SK-N-MC (cell line): ENCODE results near the gene PDCL2.

Source experiments
- DNase-seq: peaks from one replicate; pipeline ENCODE4 v3.0.0-alpha.2; 2011; ENCODE audit warnings: low read depth, low spot score
- H3K27ac ChIP-seq: fragments of 200-600 bp; sonication (generic); 2 replicates; pipeline ENCODE4 v1.5.1; 2016; ENCODE audit warnings: mixed run types
- H3K36me3 ChIP-seq: fragments of 200-600 bp; sonication (generic); 2 replicates; pipeline ENCODE4 v1.6.1; 2017; ENCODE audit warnings: antibody characterized with exemption, low read length, mixed read lengths; ENCODE audit not compliant: insufficient read depth
- H3K4me3 ChIP-seq: fragments of 200-600 bp; sonication (generic); 2 replicates; pipeline ENCODE4 v1.5.1; 2016
- H3K9ac ChIP-seq: fragments of 200-600 bp; sonication (generic); 2 replicates; pipeline ENCODE4 v1.8.0; 2017; ENCODE audit warnings: mixed run types, mixed read lengths; ENCODE audit not compliant: insufficient read length
- H3K9me3 ChIP-seq: fragments of 200-600 bp; sonication (generic); 2 replicates; pipeline ENCODE4 v1.6.1; 2017; ENCODE audit warnings: low read depth, mild to moderate bottlenecking, antibody characterized with exemption, low read length, moderate library complexity, mixed read lengths
- EZH2 ChIP-seq: fragments of 200-600 bp; sonication (generic); IDR thresholded peaks from one replicate; pipeline ENCODE4 v1.6.1; 2017; ENCODE audit warnings: antibody characterized with exemption
- FOXP2 ChIP-seq: optimal IDR thresholded peaks from 2 replicates; pipeline ENCODE3; 2011; ENCODE audit warnings: mild to moderate bottlenecking, moderate library complexity; ENCODE audit not compliant: insufficient read depth; ENCODE audit errors: extremely low read length, control extremely low read depth
- POLR2AphosphoS5 ChIP-seq: IDR thresholded peaks from 2 replicates; pipeline ENCODE4 v1.6.1; 2012; ENCODE audit warnings: mild to moderate bottlenecking, low read depth, low read length, borderline replicate concordance

The PDCL2 gene

DNA sequence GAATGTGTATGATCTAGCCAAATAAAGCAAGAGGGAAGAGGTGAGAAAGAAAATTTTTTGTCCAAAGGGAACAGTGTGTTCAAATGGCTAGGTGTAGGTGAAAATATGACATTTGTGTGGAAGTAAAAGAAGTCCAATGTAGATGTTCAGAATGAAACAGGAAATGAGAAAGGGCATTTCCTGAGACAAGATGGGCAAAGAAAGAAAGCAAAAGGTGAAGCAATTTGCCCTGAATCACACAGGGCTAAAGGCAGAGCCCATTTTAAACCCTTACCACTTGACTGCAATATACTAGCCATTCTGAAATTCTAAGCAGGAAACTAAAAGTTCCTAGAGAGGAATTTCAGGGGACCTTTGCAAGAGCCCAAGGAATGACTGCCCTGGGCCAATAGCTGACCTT lies 81.4 kb downstream of the PDCL2 start:
- H3K36me3 ChIP-seq: peaks cover 4% of the 10 kb centered on the region; the same call in 1 of the 2 replicates
- DNase-seq: no peak
- H3K4me3 ChIP-seq: no peak overlapping the region
- TF ChIP-seq EZH2: no peak
- no peak for TF ChIP-seq POLR2AphosphoS5
- TF ChIP-seq FOXP2: no peak
- H3K9ac ChIP-seq: no peak overlapping the region
- no peaks in the 10 kb centered on the region for H3K9me3 ChIP-seq
- no peak overlapping the region for H3K27ac ChIP-seq

DNA sequence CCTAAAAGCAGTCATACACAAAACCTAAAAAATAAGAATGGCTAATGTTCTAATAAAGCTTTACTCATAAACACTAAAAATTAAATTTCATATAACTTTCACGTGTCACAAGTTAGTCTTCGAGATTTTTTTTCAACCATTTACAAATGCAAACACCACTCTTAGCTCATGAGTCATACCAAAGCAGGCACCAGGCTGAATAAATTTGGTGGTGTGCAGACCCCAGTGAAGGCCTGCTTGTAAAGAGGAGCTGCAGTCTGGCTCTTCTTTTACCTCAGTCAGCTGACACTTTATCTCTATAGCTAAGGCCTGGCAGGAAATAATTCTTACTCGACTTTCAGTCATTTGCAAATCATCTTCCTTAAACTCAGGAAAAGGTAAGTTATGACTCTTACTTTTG lies 82.8 kb downstream of the PDCL2 start:
- TF ChIP-seq POLR2AphosphoS5 (no peak), FOXP2 (no peak), EZH2 (no peak)
- H3K36me3 ChIP-seq: peaks cover 4% of the 10 kb centered on the region; the same call in 1 of the 2 replicates
- H3K27ac ChIP-seq: no peak overlapping the region
- H3K9me3 ChIP-seq: no peaks in the 10 kb centered on the region
- no peak overlapping the region for H3K4me3 ChIP-seq
- DNase-seq: no peak
- no peak overlapping the region for H3K9ac ChIP-seq

- no peak for DNase-seq
- H3K27ac ChIP-seq: no peak overlapping the region
- no peak overlapping the region for H3K4me3 ChIP-seq
- peaks cover 15% of the 10 kb centered on the region for H3K36me3 ChIP-seq
- H3K9me3 ChIP-seq: no peaks in the 10 kb centered on the region
- H3K9ac ChIP-seq: no peak overlapping the region
- TF ChIP-seq POLR2AphosphoS5: no peak
These were observed 84.4 kb downstream of the PDCL2 start for GRCh38 chr4:55507612-55508011.
